OCI-LY3 (cell line): ENCODE measurements around the gene KCNIP1.

Experiments
- H2AFZ ChIP-seq: fragments of 200-600, 300-600 bp; shearing (Covaris generic); 2 replicates; pipeline ENCODE4 v1.6.0; 2014; ENCODE audit warnings: antibody characterized with exemption, low read depth, low read length
- H3K27ac ChIP-seq: fragments of 200-600, 300-600 bp; sonication (generic); 2 replicates; pipeline ENCODE4 v1.5.1; 2014; ENCODE audit warnings: mild to moderate bottlenecking, low read length, moderate library complexity, mixed read lengths
- H3K27me3 ChIP-seq: fragments of 200-600, 300-600 bp; sonication (generic); 2 replicates; pipeline ENCODE4 v1.6.1; 2014; ENCODE audit warnings: low read depth, low read length, mixed read lengths
- H3K36me3 ChIP-seq: fragments of 200-600, 300-600 bp; sonication (generic); replicated peaks from 2 replicates; pipeline ENCODE3; 2014; ENCODE audit warnings: low read depth, low read length, mixed read lengths
- H3K4me1 ChIP-seq: fragments of 300-600, 200-600 bp; sonication (generic); 2 replicates; pipeline ENCODE4 v1.6.1; 2014; ENCODE audit warnings: low read length, mixed read lengths
- H3K4me2 ChIP-seq: fragments of 200-600, 300-600 bp; sonication (generic); 2 replicates; pipeline ENCODE4 v1.6.1; 2014; ENCODE audit warnings: low read length, mixed read lengths
- H3K4me3 ChIP-seq: fragments of 300-600, 200-600 bp; sonication (generic); 2 replicates; pipeline ENCODE4 v1.5.1; 2014; ENCODE audit warnings: antibody characterized with exemption, mild to moderate bottlenecking, low read length, moderate library complexity
- H3K79me2 ChIP-seq: fragments of 300-600, 200-600 bp; shearing (Covaris generic); 2 replicates; pipeline ENCODE4 v1.6.1; 2014; ENCODE audit warnings: mild to moderate bottlenecking, low read length, mixed read lengths
- H3K9ac ChIP-seq: fragments of 300-600, 200-600 bp; shearing (Covaris generic); 2 replicates; pipeline ENCODE4 v1.6.0; 2014; ENCODE audit warnings: mild to moderate bottlenecking, low read length, moderate library complexity
- H3K9me3 ChIP-seq: fragments of 200-600, 300-600 bp; shearing (Covaris generic); 2 replicates; pipeline ENCODE4 v1.6.1; 2014; ENCODE audit warnings: low read length, mixed read lengths; ENCODE audit not compliant: insufficient read depth
- H4K20me1 ChIP-seq: fragments of 200-600, 300-600 bp; sonication (generic); 2 replicates; pipeline ENCODE4 v1.6.1; 2016; ENCODE audit warnings: low read length, mixed read lengths; ENCODE audit not compliant: insufficient read depth
- CTCF ChIP-seq: fragments of 200-600, 300-600 bp; sonication (generic); IDR thresholded peaks from 2 replicates; pipeline ENCODE4 v1.5.1; 2014; ENCODE audit warnings: antibody characterized with exemption, low read length, low read depth
- EZH2phosphoT487 ChIP-seq: fragments of 200-600 bp; shearing (Covaris generic); IDR thresholded peaks from 2 replicates; pipeline ENCODE4 v1.6.1; 2018; ENCODE audit warnings: antibody characterized with exemption, mixed run types, low read depth

The KCNIP1 gene

GRCh38 chr5:170573114-170573513 lies 69.3 kb downstream of the KCNIP1 start:
- Histone ChIP-seq H3K4me3 (peak overlapping the region; percentile 68), H3K79me2 (no peaks in the 10 kb centered on the region), H3K9me3 (peaks cover 10% of the 10 kb centered on the region; the same call in 1 of the 2 replicates), H3K27ac (peak overlapping the region; percentile 80), H4K20me1 (no peaks in the 10 kb centered on the region; the same call in 1 of the 2 replicates), H3K36me3 (peaks cover 15% of the 10 kb centered on the region), H2AFZ (no peak overlapping the region), H3K9ac (peak overlapping the region; percentile 52; the same call in 1 of the 2 replicates), H3K27me3 (peaks cover 39% of the 10 kb centered on the region), H3K4me1 (peaks cover 75% of the 10 kb centered on the region), H3K4me2 (peak overlapping the region; percentile 90)
- TF ChIP-seq CTCF: no peak
- TF ChIP-seq EZH2phosphoT487: no peak

- peaks cover 20% of the 10 kb centered on the region for H3K36me3 ChIP-seq
- H3K4me2 ChIP-seq: peak overlapping the region; percentile 90
- TF ChIP-seq CTCF (no peak), EZH2phosphoT487 (no peak)
- H3K4me1 ChIP-seq: peaks cover 80% of the 10 kb centered on the region
- no peaks in the 10 kb centered on the region; the same call in 1 of the 2 replicates for H4K20me1 ChIP-seq
- no peak overlapping the region for H3K9ac ChIP-seq
- H3K4me3 ChIP-seq: no peak overlapping the region
- no peaks in the 10 kb centered on the region for H3K79me2 ChIP-seq
- peaks cover 14% of the 10 kb centered on the region; the same call in 1 of the 2 replicates for H3K9me3 ChIP-seq
- peaks cover 37% of the 10 kb centered on the region for H3K27me3 ChIP-seq
- 0 out of 2 replicates have a peak overlapping the region, but pooled peaks have one; percentile 4 for H3K27ac ChIP-seq
- no peak overlapping the region for H2AFZ ChIP-seq
Measured at GRCh38 chr5:170573660-170574059, 69.8 kb downstream of the KCNIP1 start.

GRCh38 chr5:170576602-170577535 lies 73.0 kb downstream of the KCNIP1 start:
- Histone ChIP-seq H3K27ac (peak overlapping the region; percentile 96), H3K27me3 (peaks cover 5% of the 10 kb centered on the region), H2AFZ (0 out of 2 replicates have a peak overlapping the region, but pooled peaks have one; percentile 12), H3K9me3 (peaks cover 26% of the 10 kb centered on the region), H3K4me3 (peak overlapping the region; percentile 73), H3K4me2 (peak overlapping the region; percentile 96), H3K4me1 (peaks cover 65% of the 10 kb centered on the region), H3K9ac (peak overlapping the region; percentile 81), H4K20me1 (no peaks in the 10 kb centered on the region; the same call in 1 of the 2 replicates), H3K36me3 (peaks cover 43% of the 10 kb centered on the region), H3K79me2 (no peaks in the 10 kb centered on the region)
- TF ChIP-seq EZH2phosphoT487: no peak
- no peak for TF ChIP-seq CTCF

GRCh38 chr5:170579601-170580000 lies 75.8 kb downstream of the KCNIP1 start:
- H3K9ac ChIP-seq: no peak overlapping the region
- peaks cover 17% of the 10 kb centered on the region for H3K27me3 ChIP-seq
- H3K4me2 ChIP-seq: no peak overlapping the region
- H3K36me3 ChIP-seq: peaks cover 43% of the 10 kb centered on the region
- no peak overlapping the region for H2AFZ ChIP-seq
- no peaks in the 10 kb centered on the region for H4K20me1 ChIP-seq
- no peak for TF ChIP-seq EZH2phosphoT487
- no peak overlapping the region for H3K4me3 ChIP-seq
- no peak overlapping the region for H3K27ac ChIP-seq
- H3K79me2 ChIP-seq: no peaks in the 10 kb centered on the region
- H3K4me1 ChIP-seq: peaks cover 40% of the 10 kb centered on the region
- H3K9me3 ChIP-seq: peaks cover 26% of the 10 kb centered on the region
